BE2C (cell line): ENCODE data around the gene CATSPER1.
A peak's percentile ranks its signal among the peaks of the same experiment; 100 is the strongest.

Source experiments
- DNase-seq: peaks from one replicate; pipeline ENCODE4 v3.0.0-alpha.2; 2020
- H3K27me3 ChIP-seq: fragments of 250-450 bp; sonication (Bioruptor Pico); 2 replicates; pipeline ENCODE4 v1.5.1; 2020; ENCODE audit warnings: mild to moderate bottlenecking
- H3K36me3 ChIP-seq: fragments of 250-450 bp; sonication (Bioruptor Pico); 2 replicates; pipeline ENCODE4 v1.5.1; 2020; ENCODE audit warnings: mild to moderate bottlenecking
- H3K4me1 ChIP-seq: fragments of 250-450 bp; sonication (Bioruptor Pico); 2 replicates; pipeline ENCODE4 v1.5.1; 2020
- H3K4me3 ChIP-seq: 2 replicates; pipeline ENCODE4 v1.5.1; 2011; ENCODE audit warnings: low read depth, low read length
- H3K9me3 ChIP-seq: fragments of 250-450 bp; sonication (Bioruptor Pico); 2 replicates; pipeline ENCODE4 v1.5.1; 2020
- CTCF ChIP-seq: IDR thresholded peaks from 2 replicates; pipeline ENCODE4 v1.5.1; 2012; ENCODE audit warnings: mild to moderate bottlenecking, low read depth, low read length

The CATSPER1 gene

GRCh38 chr11:66071381-66071801 is 45.1 kb upstream of the CATSPER1 start:
- peaks cover 28% of the 10 kb centered on the region for H3K36me3 ChIP-seq
- no peaks in the 10 kb centered on the region for H3K27me3 ChIP-seq
- peak overlapping the region; percentile 66 for H3K4me3 ChIP-seq
- peaks cover 11% of the 10 kb centered on the region for H3K4me1 ChIP-seq
- no peak for TF ChIP-seq CTCF
- H3K9me3 ChIP-seq, result no peaks in the 10 kb centered on the region
- DNase-seq, result no peak

GRCh38 chr11:66070604-66071380 is 44.5 kb upstream of the CATSPER1 start:
- peak overlapping the region; percentile 66 for H3K4me3 ChIP-seq
- H3K9me3 ChIP-seq, result no peaks in the 10 kb centered on the region
- peaks cover 34% of the 10 kb centered on the region for H3K36me3 ChIP-seq
- no peak for TF ChIP-seq CTCF
- peaks cover 11% of the 10 kb centered on the region for H3K4me1 ChIP-seq
- peak; percentile 50 for DNase-seq
- no peaks in the 10 kb centered on the region for H3K27me3 ChIP-seq

- Histone ChIP-seq H3K36me3 (peaks cover 39% of the 10 kb centered on the region), H3K9me3 (no peaks in the 10 kb centered on the region), H3K4me3 (peak within 1 kb of the TSS; percentile 66), H3K4me1 (peaks cover 11% of the 10 kb centered on the region), H3K27me3 (no peaks in the 10 kb centered on the region)
- DNase-seq, result peak; percentile 72
- no peak for TF ChIP-seq CTCF
Observed at GRCh38 chr11:66069715-66070603, 43.7 kb upstream of the CATSPER1 start, which contains the start of gene PACS1. TSS of gene PACS1 (plus strand) at chr11:66070272. CDS start at chr11:66070487, 215 bp downstream.

GRCh38 chr11:66068923-66069714 is 42.8 kb upstream of the CATSPER1 start:
- no peaks in the 10 kb centered on the region for H3K9me3 ChIP-seq
- peak; percentile 39 for TF ChIP-seq CTCF
- H3K27me3 ChIP-seq, result no peaks in the 10 kb centered on the region
- DNase-seq, result peak; percentile 77
- H3K4me1 ChIP-seq, result peaks cover 11% of the 10 kb centered on the region
- peaks cover 47% of the 10 kb centered on the region for H3K36me3 ChIP-seq
- H3K4me3 ChIP-seq, result peak overlapping the region; percentile 57

GRCh38 chr11:66068154-66068821 is 42.0 kb upstream of the CATSPER1 start:
- peaks cover 11% of the 10 kb centered on the region for H3K4me1 ChIP-seq
- TF ChIP-seq CTCF, result peak; percentile 94
- no peaks in the 10 kb centered on the region for H3K27me3 ChIP-seq
- no peak overlapping the region for H3K4me3 ChIP-seq
- H3K9me3 ChIP-seq, result no peaks in the 10 kb centered on the region
- peak; percentile 88 for DNase-seq
- peaks cover 55% of the 10 kb centered on the region for H3K36me3 ChIP-seq
